ENCODE data around the gene PLCB3.

- TF ChIP-seq POLR2AphosphoS5 (IDR thresholded peaks at IDR 0.05; ENCODE audit: low read depth, low read length) (peak; percentile 93), POLR2A (IDR thresholded peaks at IDR 0.05; ENCODE audit: low read depth, low read length) (peak; percentile 85), TAF1 (IDR thresholded peaks at IDR 0.05; ENCODE audit: borderline replicate concordance, low read depth, low read length) (peak; percentile 60)
Measured at GRCh38 chr11:64207256-64208085, 43.9 kb upstream of the PLCB3 start.

Measured in GM12892 (cell line).